ENCODE measurements around the gene SPAST. TPM values are rescaled to one million over a fixed set of nuclear protein-coding genes. Genes with fewer than 3 reads are reported as not detected.

The SPAST gene
- total and polyA plus RNA-seq, 2 of the 13 experiments (the other 11 are each of a cell fraction or from before 2014, with no cell fraction given): 11.5 to 40.4 TPM

GRCh38 chr2:32064021-32064601, 755 bp downstream of the SPAST start (continued):
- no peak for TF ChIP-seq HMGXB3 (CRISPR knock-in tag; IDR thresholded peaks at IDR 0.05; ENCODE audit: borderline replicate concordance)
- TF ChIP-seq NR3C1 (CRISPR knock-in tag; IDR thresholded peaks at IDR 0.05): no peak
- TF ChIP-seq ZFY (CRISPR knock-in tag; IDR thresholded peaks at IDR 0.05): peak; percentile 54
- TF ChIP-seq ZFX (CRISPR knock-in tag; IDR thresholded peaks at IDR 0.05; ENCODE audit: low read depth): peak; percentile 12; the same call in 1 of the 2 replicates
- TF ChIP-seq MTF2 (CRISPR knock-in tag; IDR thresholded peaks at IDR 0.05; ENCODE audit: borderline replicate concordance): no peak
- peak; percentile 29; the same call in 1 of the 2 replicates for TF ChIP-seq ZNF138 (CRISPR knock-in tag; IDR thresholded peaks at IDR 0.05; ENCODE audit: low read depth)
- TF ChIP-seq SRF (IDR thresholded peaks at IDR 0.05; ENCODE audit: low read depth, low read length): no peak
- no peak for TF ChIP-seq JARID2 (CRISPR knock-in tag; IDR thresholded peaks at IDR 0.05; ENCODE audit: insufficient replicate concordance)
- no peak for TF ChIP-seq PCBP1 (IDR thresholded peaks at IDR 0.05; ENCODE audit: borderline replicate concordance, low read depth, low read length)
- TF ChIP-seq SAP130 (CRISPR knock-in tag; IDR thresholded peaks at IDR 0.05; ENCODE audit: low read depth): peak; percentile 76
- TF ChIP-seq KLF15 (CRISPR knock-in tag; IDR thresholded peaks at IDR 0.05; ENCODE audit: borderline replicate concordance): no peak
- TF ChIP-seq ZKSCAN5 (CRISPR knock-in tag; IDR thresholded peaks at IDR 0.05): no peak
- no peak for TF ChIP-seq E2F1 (CRISPR knock-in tag; IDR thresholded peaks at IDR 0.05)
- TF ChIP-seq PHF5A (CRISPR knock-in tag; IDR thresholded peaks at IDR 0.05; ENCODE audit: low read depth, unreplicated experiment): no peak
- TF ChIP-seq PTBP1 (IDR thresholded peaks at IDR 0.05; ENCODE audit: low read depth, low read length, poor library complexity, severe bottlenecking): no peak
- no peak for TF ChIP-seq SUZ12 (IDR thresholded peaks at IDR 0.05; ENCODE audit: low read depth, low read length)
- TF ChIP-seq NR2F6 (IDR thresholded peaks at IDR 0.05): 0 out of 2 replicates have a peak, but pooled peaks have one; percentile 17
- TF ChIP-seq NR2F6 (CRISPR knock-in tag; IDR thresholded peaks at IDR 0.05): 0 out of 2 replicates have a peak, but pooled peaks have one; percentile 39
- 0 out of 2 replicates have a peak, but pooled peaks have one; percentile 12 for TF ChIP-seq ZSCAN21 (CRISPR knock-in tag; IDR thresholded peaks at IDR 0.05; ENCODE audit: borderline replicate concordance)
- TF ChIP-seq PATZ1 (CRISPR knock-in tag; IDR thresholded peaks at IDR 0.05): 0 out of 2 replicates have a peak, but pooled peaks have one; percentile 21
- TF ChIP-seq SALL2 (CRISPR knock-in tag; IDR thresholded peaks at IDR 0.05): no peak
- no peak for TF ChIP-seq MYNN (CRISPR knock-in tag; IDR thresholded peaks at IDR 0.05; ENCODE audit: low read depth)
- no peak for TF ChIP-seq REXO4 (CRISPR knock-in tag; IDR thresholded peaks at IDR 0.05; ENCODE audit: borderline replicate concordance)
- TF ChIP-seq ZNF660 (CRISPR knock-in tag; IDR thresholded peaks at IDR 0.05; ENCODE audit: borderline replicate concordance, low read depth): no peak

Data from HepG2 (cell line).